ENCODE measurements around the gene NAP1L1.

GRCh38 chr12:76047060-76047459, 37.4 kb downstream of the NAP1L1 start:
- TF ChIP-seq EZH2 (IDR thresholded peaks at IDR 0.05) (no peak), CTCF (IDR thresholded peaks at IDR 0.05) (no peak), EZH2phosphoT487 (IDR thresholded peaks at IDR 0.05) (no peak)
